ENCODE results near the gene MINDY2. TPM values are rescaled to one million over a fixed set of nuclear protein-coding genes. Genes with fewer than 3 reads are reported as not detected.

The MINDY2 gene, protein sequence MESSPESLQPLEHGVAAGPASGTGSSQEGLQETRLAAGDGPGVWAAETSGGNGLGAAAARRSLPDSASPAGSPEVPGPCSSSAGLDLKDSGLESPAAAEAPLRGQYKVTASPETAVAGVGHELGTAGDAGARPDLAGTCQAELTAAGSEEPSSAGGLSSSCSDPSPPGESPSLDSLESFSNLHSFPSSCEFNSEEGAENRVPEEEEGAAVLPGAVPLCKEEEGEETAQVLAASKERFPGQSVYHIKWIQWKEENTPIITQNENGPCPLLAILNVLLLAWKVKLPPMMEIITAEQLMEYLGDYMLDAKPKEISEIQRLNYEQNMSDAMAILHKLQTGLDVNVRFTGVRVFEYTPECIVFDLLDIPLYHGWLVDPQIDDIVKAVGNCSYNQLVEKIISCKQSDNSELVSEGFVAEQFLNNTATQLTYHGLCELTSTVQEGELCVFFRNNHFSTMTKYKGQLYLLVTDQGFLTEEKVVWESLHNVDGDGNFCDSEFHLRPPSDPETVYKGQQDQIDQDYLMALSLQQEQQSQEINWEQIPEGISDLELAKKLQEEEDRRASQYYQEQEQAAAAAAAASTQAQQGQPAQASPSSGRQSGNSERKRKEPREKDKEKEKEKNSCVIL
- 39.2 and 40.9 TPM in 2 replicates for total RNA-seq

DNA sequence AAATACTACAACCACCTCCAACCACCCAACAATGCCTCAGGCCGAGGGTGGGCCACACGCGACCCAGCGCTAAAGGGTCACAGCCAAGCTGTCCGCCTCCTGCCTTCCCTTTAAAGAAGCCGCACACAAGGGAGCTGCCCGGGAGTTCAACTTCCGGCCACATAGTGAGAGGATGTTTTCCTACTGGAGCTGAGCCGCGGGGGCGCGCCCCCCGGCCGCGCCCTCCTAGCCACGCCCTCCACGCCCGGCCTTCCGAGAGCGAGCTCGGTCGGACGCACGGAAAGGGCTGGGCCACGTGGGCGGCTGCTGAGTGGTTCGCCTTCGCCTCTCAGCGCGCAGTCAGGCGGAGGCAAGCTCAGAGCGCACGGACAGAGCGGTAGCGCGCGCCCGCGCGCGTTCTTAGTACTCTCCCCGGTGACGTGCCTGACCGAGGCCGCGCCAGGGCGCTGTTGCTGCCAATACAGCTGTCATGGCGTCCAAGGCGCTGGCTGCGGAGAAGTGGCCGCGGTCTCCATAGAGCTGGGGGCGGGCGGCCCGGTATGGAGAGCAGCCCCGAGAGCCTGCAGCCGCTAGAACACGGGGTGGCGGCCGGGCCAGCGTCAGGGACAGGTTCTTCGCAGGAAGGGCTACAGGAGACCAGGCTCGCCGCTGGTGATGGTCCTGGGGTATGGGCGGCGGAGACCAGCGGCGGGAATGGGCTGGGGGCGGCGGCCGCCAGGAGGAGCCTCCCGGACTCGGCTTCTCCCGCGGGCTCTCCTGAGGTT lies at the start of gene MINDY2:
MINDY2 (plus strand) TSS at position 446 of the 764 bp plus-strand sequence; CDS start at position 540, 94 bp downstream.

DNA sequence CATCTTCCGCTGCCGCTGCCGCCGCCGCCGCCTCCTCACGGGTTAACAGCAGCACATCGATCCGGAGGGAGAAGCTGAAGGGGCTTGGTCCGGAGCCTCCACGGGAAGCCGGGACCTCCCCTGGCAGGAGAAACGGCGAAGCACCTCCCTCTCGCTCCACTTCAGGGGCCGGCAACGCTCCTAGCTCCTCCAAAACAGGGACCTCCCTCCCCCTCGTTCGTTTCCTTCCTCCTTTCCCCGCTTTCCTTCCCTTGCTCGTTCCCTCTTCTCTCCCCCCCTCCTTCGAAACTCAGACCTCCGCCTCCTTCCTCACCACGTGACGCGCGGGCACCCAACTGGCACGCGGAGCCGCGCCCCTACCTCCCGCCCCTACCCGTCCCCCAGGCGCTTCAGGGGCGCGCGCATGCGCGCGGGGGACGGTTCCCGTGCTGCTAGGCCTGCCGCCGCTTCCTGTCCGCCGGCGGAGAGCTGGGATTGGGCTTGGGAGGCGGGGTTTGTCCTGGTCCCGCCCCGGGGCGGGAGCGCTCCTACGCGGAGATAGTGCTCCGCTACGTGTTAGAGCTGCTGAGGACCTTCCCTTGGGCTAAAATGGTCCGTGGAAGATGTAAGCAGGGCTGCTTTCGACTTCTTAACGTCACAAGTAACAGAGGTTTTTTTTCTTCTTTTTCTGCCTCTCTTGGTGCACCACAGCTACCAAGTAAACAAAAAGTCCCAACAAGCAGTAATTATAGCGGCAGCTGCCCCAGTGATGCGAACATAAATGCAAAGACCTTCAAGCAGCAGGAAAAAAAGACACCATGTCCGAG lies 21.4 kb upstream of the MINDY2 start, which contains the start of gene ADAM10:
ADAM10 (minus strand) TSS at position 176 of the 806 bp plus-strand sequence; CDS start at position 3, 173 bp downstream.

Small RNA genes within 50 kb of the gene (small RNA-seq; reads per million reads assigned to genes)
- not detected for gene RF00012
- not detected for gene ZNF444P1

Other genes starting within 250 kb of the MINDY2 start
- 139 and 144 TPM in 2 replicates for gene ADAM10, start 21.6 kb upstream of the MINDY2 start, total RNA-seq
- gene SLTM, start 162.4 kb downstream of the MINDY2 start, total RNA-seq = 47.5 and 60.5 TPM in 2 replicates
- gene RNF111, start 216.4 kb downstream of the MINDY2 start, total RNA-seq = 21.7 and 34.4 TPM in 2 replicates

Data from hair follicle dermal papilla cell (primary cell).